HepG2 (cell line): ENCODE data around the gene EMP2. TPM values are rescaled to one million over a fixed set of nuclear protein-coding genes. Genes with fewer than 3 reads are reported as not detected.

Experiments used
- BCL6 ChIP-seq: IDR thresholded peaks from 2 replicates; pipeline ENCODE4 v1.6.1; 2016; ENCODE audit warnings: missing genetic modification reagents, missing compliant biosample characterization
- CENPT ChIP-seq: sonication (generic); formaldehyde crosslinking; IDR thresholded peaks from 2 replicates; pipeline ENCODE4 v1.8.0; 2022; ENCODE audit warnings: low read depth, mild to moderate bottlenecking, moderate library complexity, missing genetic modification reagents
- CHCHD3 ChIP-seq: sonication (generic); formaldehyde crosslinking; IDR thresholded peaks from 2 replicates; pipeline ENCODE4 v1.8.0; 2022; ENCODE audit warnings: mild to moderate bottlenecking, missing genetic modification reagents, moderate library complexity
- DNMT1 ChIP-seq: sonication (generic); formaldehyde crosslinking; IDR thresholded peaks from 2 replicates; pipeline ENCODE4 v1.5.1; 2020; ENCODE audit warnings: mild to moderate bottlenecking, missing genetic modification reagents
- FOXA3 ChIP-seq: IDR thresholded peaks from 2 replicates; pipeline ENCODE4 v1.6.1; 2016; ENCODE audit warnings: missing genetic modification reagents, missing compliant biosample characterization
- FOXO1 ChIP-seq: sonication (generic); formaldehyde crosslinking; IDR thresholded peaks from 2 replicates; pipeline ENCODE4 v1.4.0; 2020; ENCODE audit warnings: missing genetic modification reagents
- JARID2 ChIP-seq: sonication (generic); formaldehyde crosslinking; IDR thresholded peaks from 2 replicates; pipeline ENCODE4 v1.8.1; 2023; ENCODE audit warnings: missing genetic modification reagents, inconsistent platforms; ENCODE audit not compliant: insufficient replicate concordance
- KAT8 ChIP-seq: IDR thresholded peaks from 2 replicates; pipeline ENCODE4 v1.6.1; 2016; ENCODE audit warnings: missing genetic modification reagents, missing compliant biosample characterization
- MLLT10 ChIP-seq: sonication (generic); formaldehyde crosslinking; IDR thresholded peaks from 2 replicates; pipeline ENCODE4 v1.4.0; 2020; ENCODE audit warnings: missing genetic modification reagents
- NCOA5 ChIP-seq: sonication (generic); formaldehyde crosslinking; IDR thresholded peaks from 2 replicates; pipeline ENCODE4 v1.4.0; 2020; ENCODE audit warnings: missing genetic modification reagents
- POLR2G ChIP-seq: fragments of 200-400 bp; formaldehyde crosslinking; IDR thresholded peaks from 2 replicates; pipeline ENCODE4 v1.6.1; 2018; ENCODE audit warnings: mild to moderate bottlenecking, low read depth, low read length, moderate library complexity
- RBM22 ChIP-seq: fragments of 200-400 bp; formaldehyde crosslinking; optimal IDR thresholded peaks from 2 replicates; pipeline ENCODE3; 2017; ENCODE audit warnings: mild to moderate bottlenecking, low read length, moderate library complexity
- RFXANK ChIP-seq: IDR thresholded peaks from 2 replicates; pipeline ENCODE4 v1.6.1; 2016
- RXRB ChIP-seq: IDR thresholded peaks from 2 replicates; pipeline ENCODE4 v1.6.1; 2016; ENCODE audit warnings: borderline replicate concordance, missing genetic modification reagents, missing compliant biosample characterization
- SOX5 ChIP-seq: IDR thresholded peaks from 2 replicates; pipeline ENCODE4 v1.6.1; 2016; ENCODE audit warnings: borderline replicate concordance
- SP1 ChIP-seq, 2 experiments: fragments of 450-650 bp in 1 of 2; sonication (generic) in 1 of 2; formaldehyde crosslinking in 1 of 2; IDR thresholded peaks; 2 replicates each; pipeline versions ENCODE4 v1.4.0 to v1.6.1; 2016 to 2020; ENCODE audit warnings: missing genetic modification reagents in 1 of 2
- SP5 ChIP-seq: IDR thresholded peaks from 2 replicates; pipeline ENCODE4 v1.6.1; 2016; ENCODE audit warnings: low read depth, borderline replicate concordance
- TAF1 ChIP-seq: sonication (generic); formaldehyde crosslinking; IDR thresholded peaks from 2 replicates; pipeline ENCODE4 v1.4.0; 2020; ENCODE audit warnings: missing genetic modification reagents
- TARDBP ChIP-seq: sonication (generic); formaldehyde crosslinking; IDR thresholded peaks from 2 replicates; pipeline ENCODE4 v1.8.0; 2022; ENCODE audit warnings: mild to moderate bottlenecking, missing genetic modification reagents
- TEAD3 ChIP-seq: optimal IDR thresholded peaks from 2 replicates; pipeline ENCODE3; 2016; ENCODE audit warnings: borderline replicate concordance
- U2AF2 ChIP-seq: fragments of 200-400 bp; formaldehyde crosslinking; IDR thresholded peaks from 2 replicates; pipeline ENCODE4 v1.6.1; 2017; ENCODE audit warnings: low read depth, mild to moderate bottlenecking, low read length
- ZFX ChIP-seq: sonication (generic); formaldehyde crosslinking; IDR thresholded peaks from 2 replicates; pipeline ENCODE4 v1.4.0; 2020; ENCODE audit warnings: mild to moderate bottlenecking, low read depth, missing genetic modification reagents, moderate library complexity
- ZNF138 ChIP-seq: sonication (generic); formaldehyde crosslinking; IDR thresholded peaks from 2 replicates; pipeline ENCODE4 v1.5.0; 2020; ENCODE audit warnings: mild to moderate bottlenecking, low read depth, missing genetic modification reagents
- ZNF317 ChIP-seq: sonication (generic); formaldehyde crosslinking; IDR thresholded peaks from 2 replicates; pipeline ENCODE4 v1.5.0; 2020; ENCODE audit warnings: mild to moderate bottlenecking, missing genetic modification reagents
- ZNF33B ChIP-seq: sonication (generic); formaldehyde crosslinking; IDR thresholded peaks from 2 replicates; pipeline ENCODE4 v1.5.1; 2020; ENCODE audit warnings: mild to moderate bottlenecking, missing genetic modification reagents
- ZNF543 ChIP-seq: sonication (generic); formaldehyde crosslinking; IDR thresholded peaks from 2 replicates; pipeline ENCODE4 v1.4.0; 2020; ENCODE audit warnings: mild to moderate bottlenecking, missing genetic modification reagents
- ZNF549 ChIP-seq: sonication (generic); formaldehyde crosslinking; IDR thresholded peaks from 2 replicates; pipeline ENCODE4 v1.5.0; 2020; ENCODE audit warnings: missing genetic modification reagents
- ZNF563 ChIP-seq: sonication (generic); formaldehyde crosslinking; IDR thresholded peaks from 2 replicates; pipeline ENCODE4 v1.8.0; 2022; ENCODE audit warnings: mild to moderate bottlenecking, moderate library complexity, missing genetic modification reagents
- ZNF773 ChIP-seq: sonication (generic); formaldehyde crosslinking; IDR thresholded peaks from 2 replicates; pipeline ENCODE4 v1.4.0; 2020; ENCODE audit warnings: missing genetic modification reagents, borderline replicate concordance
- ZNF839 ChIP-seq: sonication (generic); formaldehyde crosslinking; IDR thresholded peaks from 2 replicates; pipeline ENCODE4 v1.4.0; 2020; ENCODE audit warnings: missing genetic modification reagents, mild to moderate bottlenecking, borderline replicate concordance
- ZNF891 ChIP-seq: sonication (generic); formaldehyde crosslinking; IDR thresholded peaks from 2 replicates; pipeline ENCODE4 v1.5.0; 2020; ENCODE audit warnings: mild to moderate bottlenecking, missing genetic modification reagents
- polyA plus RNA-seq, 8 experiments: library from polyadenylated mRNA; depleted of rRNA in 3 of 8; stranded (reverse) in 7 of 8; unstranded in 1 of 8; fragments of >200 nt; fragmentation: Illumina TruSeq in 4 of 8; extraction: Trizol in 4 of 8; gene quantifications; 2 replicates each; pipeline versions ENCODE4 v1.2.1 to v1.2.3, GENCODE V29; 2011 to 2016; ENCODE audit warnings: low read depth in 4 of 8, missing spikeins in 1 of 8, mixed read lengths in 1 of 8; ENCODE audit not compliant: insufficient read depth in 1 of 8
- total RNA-seq, 5 experiments: library from RNA; depleted of rRNA; stranded (reverse); fragments of >200 nt; fragmentation: Illumina TruSeq; extraction: Trizol; gene quantifications; 2 replicates each; pipeline ENCODE4 v1.2.3, GENCODE V29; 2016; ENCODE audit warnings: low read depth in 1 of 5
- TF ChIP-seq, protein P1 (sequence below): sonication (generic); formaldehyde crosslinking; IDR thresholded peaks from 2 replicates; pipeline ENCODE4 v1.8.1; 2023; ENCODE audit warnings: mild to moderate bottlenecking, missing genetic modification reagents

The EMP2 gene
- total and polyA plus RNA-seq, 2 of the 13 experiments (the other 11 are each of a cell fraction or from before 2014, with no cell fraction given) = 24.6 to 91.2 TPM

DNA sequence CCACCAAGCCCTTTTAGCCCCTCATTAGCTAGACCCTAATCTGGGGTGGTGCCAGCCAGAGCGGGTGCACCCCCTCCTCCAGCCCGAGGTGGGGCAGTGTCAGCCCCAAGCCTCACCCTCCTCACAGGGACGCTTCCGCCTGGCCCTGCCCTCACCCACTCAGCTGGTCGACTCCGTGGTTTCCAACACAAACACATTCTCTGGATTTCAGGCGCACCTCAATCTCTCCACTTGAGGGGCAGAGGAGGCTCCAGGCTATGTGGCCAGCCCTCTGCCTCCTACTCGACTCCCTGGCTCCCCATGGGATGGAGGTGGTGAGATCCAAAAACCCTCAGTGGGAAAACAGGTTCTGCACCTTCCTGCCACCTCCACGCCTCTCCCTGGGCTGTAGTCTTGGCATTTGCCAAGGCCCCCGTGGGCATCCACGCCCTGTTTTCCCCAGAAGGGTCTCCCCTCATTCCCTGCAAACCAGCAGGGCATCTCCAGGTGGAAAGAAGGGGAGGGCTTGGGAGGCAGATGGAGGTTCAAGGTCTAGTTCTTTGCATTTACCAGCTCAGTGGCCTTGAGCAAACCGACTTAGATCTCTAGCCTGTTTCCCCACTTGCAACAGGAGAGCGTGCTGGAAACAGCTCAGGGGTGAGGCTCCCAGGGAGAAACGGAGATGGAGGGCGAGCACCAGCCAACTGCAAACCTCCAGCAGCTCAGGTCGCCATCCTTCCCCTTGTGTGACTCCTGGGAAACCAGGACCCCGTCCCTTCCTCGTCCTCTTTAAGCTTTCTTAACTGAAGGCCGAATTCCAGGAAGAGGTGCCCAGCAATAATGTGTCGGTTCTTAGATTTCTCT is 1.7 kb downstream of the EMP2 start (continued):
- TF ChIP-seq ZNF138 (CRISPR knock-in tag) (no peak), FOXO1 (CRISPR knock-in tag) (peak; percentile 65; the same call in 1 of the 2 replicates), KAT8 (CRISPR knock-in tag) (no peak), BCL6 (CRISPR knock-in tag) (peak; percentile 67; the same call in 1 of the 2 replicates), ZNF549 (CRISPR knock-in tag) (no peak), DNMT1 (CRISPR knock-in tag) (no peak), ZNF33B (CRISPR knock-in tag) (0 out of 2 replicates have a peak, but pooled peaks have one; percentile 26), U2AF2 (no peak), ZNF839 (CRISPR knock-in tag) (0 out of 2 replicates have a peak, but pooled peaks have one; percentile 45), ZNF891 (no peak), CHCHD3 (CRISPR knock-in tag) (no peak), ZNF773 (CRISPR knock-in tag) (no peak), NCOA5 (no peak), RFXANK (CRISPR knock-in tag) (no peak), JARID2 (CRISPR knock-in tag) (no peak), RXRB (CRISPR knock-in tag) (peak; percentile 80), POLR2G (0 out of 2 replicates have a peak, but pooled peaks have one; percentile 31), RBM22 (no peak), ZNF543 (no peak), SP1 (IDR thresholded peaks at IDR 0.05) (no peak), SP1 (CRISPR knock-in tag; IDR thresholded peaks at IDR 0.05) (no peak), TEAD3 (CRISPR knock-in tag) (peak; percentile 28), TAF1 (CRISPR knock-in tag) (peak; percentile 41; the same call in 1 of the 2 replicates), CENPT (CRISPR knock-in tag) (no peak), SP5 (CRISPR knock-in tag) (peak; percentile 62; the same call in 1 of the 2 replicates), MLLT10 (no peak), FOXA3 (peak; percentile 60), ZNF317 (0 out of 2 replicates have a peak, but pooled peaks have one; percentile 17), ZFX (CRISPR knock-in tag) (peak; percentile 41; the same call in 1 of the 2 replicates), SOX5 (CRISPR knock-in tag) (peak; percentile 66; the same call in 1 of the 2 replicates), ZNF563 (CRISPR knock-in tag) (peak; percentile 64; the same call in 1 of the 2 replicates), TARDBP (peak; percentile 18; the same call in 1 of the 2 replicates)
- TF ChIP-seq, protein P1, sequence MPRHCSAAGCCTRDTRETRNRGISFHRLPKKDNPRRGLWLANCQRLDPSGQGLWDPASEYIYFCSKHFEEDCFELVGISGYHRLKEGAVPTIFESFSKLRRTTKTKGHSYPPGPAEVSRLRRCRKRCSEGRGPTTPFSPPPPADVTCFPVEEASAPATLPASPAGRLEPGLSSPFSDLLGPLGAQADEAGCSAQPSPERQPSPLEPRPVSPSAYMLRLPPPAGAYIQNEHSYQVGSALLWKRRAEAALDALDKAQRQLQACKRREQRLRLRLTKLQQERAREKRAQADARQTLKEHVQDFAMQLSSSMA (CRISPR knock-in tag) = peak; percentile 67; the same call in 1 of the 2 replicates
